Endothelial cell (in vitro differentiated cells): ENCODE data around the gene CRAMP1. TPM values are rescaled to one million over a fixed set of nuclear protein-coding genes. Genes with fewer than 3 reads are reported as not detected.

Experiments
- DNase-seq: peaks from one replicate; pipeline ENCODE4 v3.0.0; 2021; ENCODE audit warnings: low spot score
- H3K27ac Mint-ChIP-seq: one replicate; pipeline ENCODE4 v1.8.0; 2021; ENCODE audit warnings: mixed read lengths, inconsistent platforms; ENCODE audit not compliant: unreplicated experiment
- H3K27me3 Mint-ChIP-seq: one replicate; pipeline ENCODE4 v1.8.0; 2021; ENCODE audit warnings: mild to moderate bottlenecking, moderate library complexity, mixed read lengths, inconsistent platforms; ENCODE audit not compliant: unreplicated experiment
- H3K36me3 Mint-ChIP-seq: one replicate; pipeline ENCODE4 v1.8.0; 2021; ENCODE audit warnings: mild to moderate bottlenecking, low read depth, mixed read lengths, inconsistent platforms; ENCODE audit not compliant: unreplicated experiment
- H3K4me1 Mint-ChIP-seq: one replicate; pipeline ENCODE4 v1.8.0; 2021; ENCODE audit warnings: mild to moderate bottlenecking, mixed read lengths, inconsistent platforms; ENCODE audit not compliant: unreplicated experiment
- H3K4me3 Mint-ChIP-seq: one replicate; pipeline ENCODE4 v1.8.0; 2021; ENCODE audit warnings: mild to moderate bottlenecking, mixed read lengths, inconsistent platforms; ENCODE audit not compliant: unreplicated experiment
- H3K9me3 Mint-ChIP-seq: one replicate; pipeline ENCODE4 v1.8.0; 2021; ENCODE audit warnings: mixed read lengths, inconsistent platforms; ENCODE audit not compliant: unreplicated experiment
- total RNA-seq: library from RNA; stranded (reverse); fragmentation: NEBNext Ultra II Directional; extraction: Animal tissue kit (Norgen Biotek cat#: 25700); gene quantifications from one replicate; pipeline ENCODE4 v1.2.1, GENCODE V29; 2021; ENCODE audit not compliant: unreplicated experiment
- TF ChIP-seq, protein P1 (sequence below): fragments of 200-600 bp; sonication (generic); IDR thresholded peaks from one replicate; pipeline ENCODE4 v1.5.0; 2021; ENCODE audit warnings: antibody characterized with exemption; ENCODE audit not compliant: unreplicated experiment

Gene CRAMP1
- total RNA-seq, 1 donor from 2014 or later, result 46.8 TPM

- Mint-ChIP-seq H3K4me1 (peaks cover 74% of the 10 kb centered on the region), H3K27ac (peak overlapping the region; percentile 87), H3K27me3 (peaks cover 20% of the 10 kb centered on the region), H3K9me3 (no peaks in the 10 kb centered on the region), H3K36me3 (peaks cover 38% of the 10 kb centered on the region), H3K4me3 (peak overlapping the region; percentile 99)
- peak; percentile 34 for DNase-seq
- TF ChIP-seq, protein P1, sequence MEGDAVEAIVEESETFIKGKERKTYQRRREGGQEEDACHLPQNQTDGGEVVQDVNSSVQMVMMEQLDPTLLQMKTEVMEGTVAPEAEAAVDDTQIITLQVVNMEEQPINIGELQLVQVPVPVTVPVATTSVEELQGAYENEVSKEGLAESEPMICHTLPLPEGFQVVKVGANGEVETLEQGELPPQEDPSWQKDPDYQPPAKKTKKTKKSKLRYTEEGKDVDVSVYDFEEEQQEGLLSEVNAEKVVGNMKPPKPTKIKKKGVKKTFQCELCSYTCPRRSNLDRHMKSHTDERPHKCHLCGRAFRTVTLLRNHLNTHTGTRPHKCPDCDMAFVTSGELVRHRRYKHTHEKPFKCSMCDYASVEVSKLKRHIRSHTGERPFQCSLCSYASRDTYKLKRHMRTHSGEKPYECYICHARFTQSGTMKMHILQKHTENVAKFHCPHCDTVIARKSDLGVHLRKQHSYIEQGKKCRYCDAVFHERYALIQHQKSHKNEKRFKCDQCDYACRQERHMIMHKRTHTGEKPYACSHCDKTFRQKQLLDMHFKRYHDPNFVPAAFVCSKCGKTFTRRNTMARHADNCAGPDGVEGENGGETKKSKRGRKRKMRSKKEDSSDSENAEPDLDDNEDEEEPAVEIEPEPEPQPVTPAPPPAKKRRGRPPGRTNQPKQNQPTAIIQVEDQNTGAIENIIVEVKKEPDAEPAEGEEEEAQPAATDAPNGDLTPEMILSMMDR, result no peak
Observed at GRCh38 chr16:1678500-1679098, 66.4 kb downstream of the CRAMP1 start.

- Mint-ChIP-seq H3K4me1 (peaks cover 59% of the 10 kb centered on the region), H3K27ac (peak overlapping the region; percentile 57), H3K9me3 (no peaks in the 10 kb centered on the region), H3K36me3 (peaks cover 30% of the 10 kb centered on the region), H3K4me3 (peak overlapping the region; percentile 65), H3K27me3 (peaks cover 12% of the 10 kb centered on the region)
- TF ChIP-seq, protein P1, result no peak
- DNase-seq, result no peak
Observed at GRCh38 chr16:1680361-1680760, 68.2 kb downstream of the CRAMP1 start.

DNA sequence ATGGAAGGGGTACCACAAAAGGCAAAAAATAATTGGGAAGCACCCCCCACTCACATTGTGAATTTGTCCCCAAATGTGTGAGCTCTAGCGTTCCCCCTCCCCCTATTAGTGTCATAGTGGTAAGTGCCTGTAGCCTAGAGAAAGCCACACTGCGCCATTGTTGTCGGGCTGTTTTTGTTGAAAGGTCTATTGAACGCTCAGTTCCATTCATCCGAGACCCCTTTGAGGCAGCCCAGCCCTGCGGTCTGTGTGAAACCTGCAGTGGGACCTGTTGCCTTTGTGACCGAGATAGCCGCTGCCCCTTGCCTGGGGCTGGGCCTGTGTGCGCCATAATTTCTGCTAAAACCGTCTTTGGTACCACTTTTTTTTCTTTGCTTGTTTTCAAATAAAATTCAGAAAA, 68.9 kb downstream of the CRAMP1 start:
- Mint-ChIP-seq H3K4me3 (peak overlapping the region; percentile 56), H3K4me1 (peaks cover 52% of the 10 kb centered on the region), H3K27ac (peak overlapping the region; percentile 42), H3K9me3 (no peaks in the 10 kb centered on the region), H3K27me3 (peaks cover 13% of the 10 kb centered on the region), H3K36me3 (peaks cover 26% of the 10 kb centered on the region)
- TF ChIP-seq, protein P1, result no peak
- no peak for DNase-seq

- no peak for DNase-seq
- no peak overlapping the region for H3K27ac Mint-ChIP-seq
- peaks cover 2% of the 10 kb centered on the region for H3K27me3 Mint-ChIP-seq
- TF ChIP-seq, protein P1, result no peak
- no peak overlapping the region for H3K4me3 Mint-ChIP-seq
- peaks cover 39% of the 10 kb centered on the region for H3K36me3 Mint-ChIP-seq
- no peaks in the 10 kb centered on the region for H3K9me3 Mint-ChIP-seq
- H3K4me1 Mint-ChIP-seq, result peaks cover 8% of the 10 kb centered on the region
Observed at GRCh38 chr16:1687427-1688316, 75.5 kb downstream of the CRAMP1 start.
